ENCODE data around the gene MEIS2.

GRCh38 chr15:37014137-37014536, 86.2 kb downstream of the MEIS2 start:
- TF ChIP-seq CTCF (IDR thresholded peaks at IDR 0.05; ENCODE audit: insufficient read depth, low read length) (no peak), REST (IDR thresholded peaks at IDR 0.05; ENCODE audit: insufficient replicate concordance, low read depth) (no peak), POLR2AphosphoS5 (IDR thresholded peaks at IDR 0.05; ENCODE audit: low read depth) (no peak), SPI1 (IDR thresholded peaks at IDR 0.05; ENCODE audit: borderline replicate concordance, low read depth) (no peak)
